A549 (cell line): ENCODE results near the gene ZBTB4. TPM values are rescaled to one million over a fixed set of nuclear protein-coding genes. Genes with fewer than 3 reads are reported as not detected.
A peak's percentile ranks its signal among the peaks of the same experiment; 100 is the strongest.
"Not testable (repeated sequence)": the region's sequence is repeated elsewhere in the genome, so short reads cannot be mapped to it uniquely, and the experiment has no call there.

Source experiments
- ATAC-seq, 2 experiments: fragments of 200-7000 bp in 1 of 2; fragments of >200 bp in 1 of 2; cut with Nextera tagmentation in 1 of 2; cut with Tn5 transposase in 1 of 2; 3 replicates each; pipeline versions ENCODE4 v1.8.0 to v1.9.1; 2018 to 2020; ENCODE audit warnings: mild to moderate bottlenecking in 1 of 2, moderate library complexity in 1 of 2
- CTCF ChIA-PET: fragments of 300-600 bp; sonication (Branson Sonifier 250); formaldehyde crosslinking; extraction: SDS; loops from one replicate; lab custom pipeline; 2021; ENCODE audit warnings: antibody characterized with exemption, inconsistent platforms; lab: Yijun Ruan, JAX
- POLR2A ChIA-PET: fragments of 350-600 bp; formaldehyde crosslinking; extraction: SDS; loops from one replicate; lab custom pipeline; 2021; ENCODE audit warnings: antibody characterized with exemption, inconsistent platforms; lab: Yijun Ruan, JAX
- DNase-seq, 2 experiments: peaks; one replicate each; pipeline versions ENCODE4 v3.0.0 to v3.0.0-alpha.2; 2011 to 2016; ENCODE audit warnings: low read depth in 1 of 2, low spot score in 1 of 2
- FAIRE-seq: peaks from 2 replicates; lab custom pipeline; 2011; peaks lifted over from hg19 to GRCh38; lab: Jason Lieb, UNC
- H3K27ac ChIP-seq, 2 experiments: fragments of >200 bp; sonication (Bioruptor Twin); formaldehyde crosslinking; 3 replicates each; pipeline ENCODE4 v1.5.1; 2016 to 2017
- H3K4me1 ChIP-seq: fragments of >200 bp; sonication (Bioruptor Twin); formaldehyde crosslinking; 3 replicates; pipeline ENCODE4 v1.6.1; 2016
- H3K4me2 ChIP-seq: fragments of >200 bp; sonication (Bioruptor Twin); formaldehyde crosslinking; 3 replicates; pipeline ENCODE4 v1.6.1; 2016
- H3K4me3 ChIP-seq: fragments of >200 bp; sonication (Bioruptor Twin); formaldehyde crosslinking; 3 replicates; pipeline ENCODE4 v1.5.1; 2016
- H3K9me3 ChIP-seq: fragments of >200 bp; sonication (Bioruptor Twin); formaldehyde crosslinking; 3 replicates; pipeline ENCODE4 v1.6.1; 2016
- CHD2 ChIP-seq: fragments of 150-350 bp; IDR thresholded peaks from 2 replicates; pipeline ENCODE4 v1.6.1; 2014; ENCODE audit warnings: low read length; ENCODE audit not compliant: partially characterized antibody
- EHF ChIP-seq: fragments of 250-450 bp; sonication (Bioruptor Pico); IDR thresholded peaks from 2 replicates; pipeline ENCODE4 v1.5.0; 2020; ENCODE audit warnings: mild to moderate bottlenecking
- MAFK ChIP-seq: fragments of 450-650 bp; IDR thresholded peaks from 2 replicates; pipeline ENCODE4 v1.6.1; 2014; ENCODE audit not compliant: partially characterized antibody
- MYC ChIP-seq: IDR thresholded peaks from 2 replicates; pipeline ENCODE4 v1.6.1; 2012; ENCODE audit warnings: mild to moderate bottlenecking, inconsistent platforms, low read length, improper control_type of control experiment, borderline replicate concordance
- whole genome bisulfite sequencing: methylation state at CpG from one replicate; pipeline ENCODE4 v1.1.6; 2017; ENCODE audit errors: missing lambda C conversion rate; 5-methylcytosine and 5-hydroxymethylcytosine counted together
- polyA plus RNA-seq, 4 experiments: library from polyadenylated mRNA; depleted of rRNA in 3 of 4; stranded (reverse); fragments of >200 nt; fragmentation: RNase III in 1 of 4; extraction: RNeasy Plus Mini Kit Qiagen cat#74134 plus additional on column Dnase treatment in 1 of 4; gene quantifications; 2 replicates in 3 of 4; 3 replicates in 1 of 4; pipeline ENCODE4 v1.2.3, GENCODE V29; 2011 to 2017
- TF ChIP-seq, protein P1 (sequence below): IDR thresholded peaks from 2 replicates; pipeline ENCODE4 v1.6.1; 2012

The ZBTB4 gene
- polyA plus RNA-seq, 2 of the 4 experiments (the other 2 are of a cell fraction): 14.4 to 28.2 TPM

DNA sequence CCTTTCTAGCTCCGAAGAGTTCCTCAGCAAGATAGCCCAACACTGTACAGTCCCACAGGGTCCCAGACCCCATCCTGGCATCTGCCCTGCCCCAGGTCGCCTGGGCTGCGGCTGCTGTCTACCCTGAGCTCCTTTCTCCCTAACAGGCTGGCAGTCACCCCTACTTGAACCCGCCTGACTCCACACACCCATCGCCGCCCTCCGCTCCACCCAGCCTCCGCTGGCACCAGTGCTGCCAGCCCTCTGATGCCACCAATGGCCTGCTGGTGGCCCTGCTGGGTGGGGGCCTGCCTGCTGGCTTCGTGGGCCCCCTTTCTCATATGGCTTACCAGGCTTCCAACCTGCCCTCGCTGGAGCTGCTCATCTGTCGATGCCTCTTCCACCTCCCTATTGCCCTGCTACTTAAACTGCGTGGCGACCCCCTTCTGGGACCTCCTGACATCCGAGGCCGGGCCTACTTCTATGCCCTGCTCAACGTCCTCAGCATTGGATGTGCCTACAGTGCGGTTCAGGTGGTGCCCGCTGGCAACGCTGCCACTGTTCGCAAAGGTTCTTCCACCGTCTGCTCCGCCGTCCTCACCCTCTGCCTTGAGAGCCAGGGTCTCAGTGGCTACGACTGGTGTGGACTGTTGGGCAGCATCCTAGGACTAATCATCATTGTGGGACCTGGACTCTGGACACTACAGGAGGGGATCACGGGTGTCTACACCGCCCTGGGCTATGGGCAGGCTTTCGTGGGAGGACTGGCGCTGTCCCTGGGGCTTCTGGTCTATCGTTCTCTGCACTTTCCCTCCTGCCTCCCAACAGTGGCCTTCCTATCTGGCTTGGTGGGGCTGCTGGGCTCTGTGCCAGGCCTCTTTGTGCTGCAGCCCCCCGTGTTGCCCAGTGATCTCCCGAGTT, 2.7 kb upstream of the ZBTB4 start:
- CTCF ChIA-PET: interaction anchor here (1.0 to 4.5 kb wide), 6 partner anchors 32 to 126 kb away, joined by 3 to 49 read pairs (median 4); partner anchors contain the start of genes SENP3 and TMEM102
- Histone ChIP-seq H3K4me1 (peaks cover 45% of the 10 kb centered on the region), H3K4me2 (peak overlapping the region; percentile 98; the same call in 1 of the 3 replicates), H3K27ac (peak overlapping the region in 1 of 2 experiments; percentile 91; a peak in 4 of 6 replicates)
- DNase-seq, H3K9me3 ChIP-seq, ATAC-seq, FAIRE-seq, H3K4me3 ChIP-seq, POLR2A ChIA-PET: not testable (repeated sequence)
- WGBS: 88% methylated on average over 31 of the region's 31 CpGs

GRCh38 chr17:7481275-7481674, 1.8 kb upstream of the ZBTB4 start, which contains the start of gene SLC35G6:
TSS of gene SLC35G6 (plus strand) at chr17:7481446. CDS start at chr17:7481517, 71 bp downstream.
- H3K9me3 ChIP-seq, ATAC-seq, FAIRE-seq, DNase-seq: not testable (repeated sequence)
- Histone ChIP-seq H3K4me3 (peak within 1 kb of the TSS; percentile 82; the same call in 2 of the 3 replicates), H3K27ac (peak within 1 kb of the TSS; percentile 94 to 100), H3K4me2 (peak within 1 kb of the TSS; percentile 97), H3K4me1 (peaks cover 45% of the 10 kb centered on the region)
- 92% methylated on average over 4 of the region's 4 CpGs for WGBS
- POLR2A ChIA-PET: interaction anchor here (1.8 kb wide), 1 partner anchor 45 kb away, joined by 8 read pairs; no protein-coding TSS in a partner anchor
- CTCF ChIA-PET: interaction anchor here (1.0 to 4.5 kb wide), 6 partner anchors 33 to 125 kb away, joined by 3 to 49 read pairs (median 4); partner anchors contain the start of genes SENP3 and TMEM102

GRCh38 chr17:7480089-7480384, 606 bp upstream of the ZBTB4 start:
- Histone ChIP-seq H3K27ac (peak overlapping the region; percentile 94 to 100), H3K4me3 (peak overlapping the region; percentile 82), H3K9me3 (no peaks in the 10 kb centered on the region), H3K4me2 (peak overlapping the region; percentile 97), H3K4me1 (peaks cover 42% of the 10 kb centered on the region)
- FAIRE-seq: no peak
- no peak for ATAC-seq
- CTCF ChIA-PET: interaction anchor here (1.0 to 4.5 kb wide), 8 partner anchors 10 to 124 kb away, joined by 3 to 49 read pairs (median 4); partner anchors contain the start of genes SENP3 and TMEM102
- POLR2A ChIA-PET: interaction anchor here (1.0 to 1.9 kb wide), 5 partner anchors 13 to 107 kb away, joined by 3 to 8 read pairs (median 4); no protein-coding TSS in a partner anchor
- TF ChIP-seq CHD2: no peak
- TF ChIP-seq, protein P1, sequence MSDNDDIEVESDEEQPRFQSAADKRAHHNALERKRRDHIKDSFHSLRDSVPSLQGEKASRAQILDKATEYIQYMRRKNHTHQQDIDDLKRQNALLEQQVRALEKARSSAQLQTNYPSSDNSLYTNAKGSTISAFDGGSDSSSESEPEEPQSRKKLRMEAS: 0 out of 2 replicates have a peak, but pooled peaks have one; percentile 1
- 6% methylated on average over 5 of the region's 8 CpGs for WGBS
- no peak for DNase-seq

DNA sequence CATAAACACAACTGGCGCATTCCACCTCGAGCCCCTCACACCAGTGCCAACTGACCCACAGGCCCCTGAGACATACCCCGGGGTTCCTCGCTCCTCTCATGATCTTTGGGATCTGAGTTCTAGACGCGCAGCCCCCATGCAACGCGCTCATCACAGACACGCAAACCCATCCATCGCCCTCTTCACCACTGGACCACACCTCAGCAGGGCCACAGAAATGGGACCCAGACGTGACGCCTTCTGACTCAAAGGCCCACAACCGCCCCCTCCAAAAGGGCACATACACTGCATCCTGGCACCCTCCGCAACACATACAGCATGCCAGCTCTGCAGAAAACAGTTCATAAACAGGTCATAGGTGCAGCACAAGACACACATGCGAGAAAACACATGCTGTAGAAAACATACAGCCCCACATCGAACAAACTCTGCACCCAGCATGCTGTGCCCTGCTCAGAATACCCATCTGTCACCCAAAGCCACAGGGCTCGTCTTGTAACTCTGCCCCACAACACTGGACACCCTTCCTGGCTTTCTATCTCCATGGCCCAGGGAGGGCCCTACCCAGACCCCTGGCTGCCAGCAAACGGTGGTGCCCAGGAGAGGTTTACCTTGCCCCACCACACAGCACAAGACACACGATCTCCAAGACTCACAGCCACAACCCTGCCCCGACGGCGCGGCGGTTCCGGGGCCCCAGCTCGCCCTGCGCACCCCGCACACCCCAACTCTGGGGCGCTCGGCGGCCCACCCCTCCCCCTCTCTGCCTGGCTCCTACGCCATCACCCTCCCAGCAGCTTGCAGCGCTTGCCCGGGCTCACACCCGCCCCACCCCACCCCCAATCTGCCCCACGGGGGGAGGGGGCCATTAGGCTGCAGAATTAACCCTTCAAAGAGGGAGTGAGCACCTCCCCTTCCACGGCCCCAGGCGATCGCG, 887 bp downstream of the ZBTB4 start:
- CTCF ChIA-PET: interaction anchor here (0.9 to 4.5 kb wide), 10 partner anchors 16 to 125 kb away, joined by 3 to 49 read pairs (median 4); partner anchors contain the start of genes SENP3 and TMEM102
- FAIRE-seq (no peak), DNase-seq (peak; percentile 50 to 65), ATAC-seq (peak; percentile 40 to 48)
- Histone ChIP-seq H3K4me3 (peak overlapping the region; percentile 82), H3K9me3 (no peaks in the 10 kb centered on the region), H3K4me1 (peaks cover 42% of the 10 kb centered on the region), H3K27ac (peak overlapping the region; percentile 94 to 100), H3K4me2 (peak overlapping the region; percentile 97)
- WGBS: 52% methylated on average over 28 of the region's 40 CpGs
- peak; percentile 44 for TF ChIP-seq CHD2
- no peak for TF ChIP-seq EHF (CRISPR knock-in tag)
- TF ChIP-seq, protein P1: peak; percentile 20; the same call in 1 of the 2 replicates
- POLR2A ChIA-PET: interaction anchor here (0.7 to 1.1 kb wide), 3 partner anchors 74 to 122 kb away, joined by 3 to 4 read pairs (median 3); partner anchors contain the start of gene TMEM256

- Histone ChIP-seq H3K27ac (peak overlapping the region in 1 of 2 experiments; percentile 100; a peak in 3 of 6 replicates), H3K9me3 (no peaks in the 10 kb centered on the region), H3K4me3 (peak overlapping the region; percentile 82; the same call in 1 of the 3 replicates), H3K4me2 (peak overlapping the region; percentile 97), H3K4me1 (peaks cover 36% of the 10 kb centered on the region)
- ATAC-seq: 0 out of 6 replicates have a peak, but pooled peaks of 1 of the 2 experiments have one; percentile 3
- 85% methylated on average over 26 of the region's 26 CpGs for WGBS
- ChIA-PET CTCF (interaction anchor here (0.6 to 4.5 kb wide), 9 partner anchors 15 to 181 kb away, joined by 3 to 33 read pairs (median 4); partner anchors contain the start of gene SENP3), POLR2A (no interaction called here)
- peak in 1 of 2 experiments; percentile 24 for DNase-seq
- peak; percentile 53 for TF ChIP-seq MAFK
- TF ChIP-seq MYC: no peak
- FAIRE-seq: no peak
Observed at GRCh38 chr17:7477392-7478275, 1.8 kb downstream of the ZBTB4 start.
